Measurements from ENCODE around the gene KCNMA1. TPM values are rescaled to one million over a fixed set of nuclear protein-coding genes. Genes with fewer than 3 reads are reported as not detected.
A peak's percentile ranks its signal among the peaks of the same experiment; 100 is the strongest.
"Not testable (repeated sequence)": the region's sequence is repeated elsewhere in the genome, so short reads cannot be mapped to it uniquely, and the experiment has no call there.

The KCNMA1 gene
- total RNA-seq, 1 experiment from 2014 or later, result not detected

GRCh38 chr10:77537071-77537470, 100.5 kb downstream of the KCNMA1 start:
- no peak for DNase-seq (ENCODE audit: low read depth, low spot score)
- in situ Hi-C loops (cut with HindIII; ENCODE audit: low pct_unique_long_range_greater_than_20kb, low sequenced_read_pairs), result no loop called here

- no peak for DNase-seq (ENCODE audit: low read depth, low spot score)
- in situ Hi-C loops (cut with HindIII; ENCODE audit: low pct_unique_long_range_greater_than_20kb, low sequenced_read_pairs), result no loop called here
These were observed 103.7 kb downstream of the KCNMA1 start for GRCh38 chr10:77533887-77534278.

- DNase-seq (ENCODE audit: low read depth, low spot score), result no peak
- in situ Hi-C loops (cut with HindIII; ENCODE audit: low pct_unique_long_range_greater_than_20kb, low sequenced_read_pairs), result no loop called here
These were observed 104.3 kb downstream of the KCNMA1 start for GRCh38 chr10:77533146-77533886.

- in situ Hi-C loops (cut with HindIII; ENCODE audit: low pct_unique_long_range_greater_than_20kb, low sequenced_read_pairs), result no loop called here
- DNase-seq (ENCODE audit: low read depth, low spot score), result no peak
These were observed 105.5 kb downstream of the KCNMA1 start for GRCh38 chr10:77532068-77532467.

- in situ Hi-C loops (cut with HindIII; ENCODE audit: low pct_unique_long_range_greater_than_20kb, low sequenced_read_pairs), result no loop called here
- peak; percentile 7 for DNase-seq (ENCODE audit: low read depth, low spot score)
These were observed 106.1 kb downstream of the KCNMA1 start for GRCh38 chr10:77531441-77532001.

- in situ Hi-C loops (cut with HindIII; ENCODE audit: low pct_unique_long_range_greater_than_20kb, low sequenced_read_pairs), result no loop called here
- DNase-seq (ENCODE audit: low read depth, low spot score), result no peak
These were observed 107.6 kb downstream of the KCNMA1 start for GRCh38 chr10:77530011-77530410.

DNA sequence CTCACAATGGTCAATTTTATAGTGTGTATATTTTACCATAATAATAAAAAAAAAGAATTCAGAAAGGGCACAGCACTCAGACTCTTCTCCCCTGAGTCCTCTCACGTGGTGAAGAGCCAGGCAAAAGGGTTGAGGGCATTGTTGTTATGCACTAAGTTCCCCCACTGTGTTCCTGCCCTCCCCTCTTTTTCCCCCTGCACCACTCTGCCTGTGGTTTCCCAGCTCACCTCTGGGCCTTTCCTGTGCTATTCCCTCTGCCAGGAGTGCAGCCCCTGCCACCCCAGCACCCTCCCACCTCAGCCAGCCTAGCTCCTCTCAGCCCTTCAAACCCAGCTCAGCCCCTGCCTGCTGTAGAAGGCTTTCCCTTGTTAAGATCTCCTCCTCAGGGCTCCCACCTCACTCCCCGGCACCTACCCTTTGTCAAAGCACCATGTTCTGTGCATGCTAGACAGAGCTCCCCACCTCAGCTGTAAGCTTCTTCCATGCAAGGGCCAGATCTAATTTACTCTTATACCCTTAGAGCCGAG, 108.5 kb downstream of the KCNMA1 start:
- DNase-seq (ENCODE audit: low read depth, low spot score), result no peak
- in situ Hi-C loops (cut with HindIII; ENCODE audit: low pct_unique_long_range_greater_than_20kb, low sequenced_read_pairs), result no loop called here

DNA sequence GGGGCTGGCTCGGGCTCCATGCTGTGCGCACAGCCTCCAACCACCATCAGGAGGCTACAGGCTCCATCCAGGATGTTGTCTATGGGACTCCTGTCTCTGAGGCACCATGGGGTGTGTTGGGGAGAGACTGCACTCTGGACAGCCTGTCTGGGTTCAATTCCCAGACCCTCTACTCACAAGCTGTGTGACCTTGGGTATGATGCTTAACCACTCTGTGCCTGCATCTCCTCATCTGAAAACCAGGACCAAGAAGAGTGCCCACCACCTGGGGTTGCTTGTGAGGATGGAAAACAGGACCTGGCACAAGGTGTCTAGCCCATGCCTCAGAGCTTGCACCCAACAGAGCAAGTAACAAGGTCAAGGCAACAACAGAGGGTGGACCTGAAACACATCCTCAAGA, 109.8 kb downstream of the KCNMA1 start:
- no peak for DNase-seq (ENCODE audit: low read depth, low spot score)
- in situ Hi-C loops (cut with HindIII; ENCODE audit: low pct_unique_long_range_greater_than_20kb, low sequenced_read_pairs), result no loop called here

DNA sequence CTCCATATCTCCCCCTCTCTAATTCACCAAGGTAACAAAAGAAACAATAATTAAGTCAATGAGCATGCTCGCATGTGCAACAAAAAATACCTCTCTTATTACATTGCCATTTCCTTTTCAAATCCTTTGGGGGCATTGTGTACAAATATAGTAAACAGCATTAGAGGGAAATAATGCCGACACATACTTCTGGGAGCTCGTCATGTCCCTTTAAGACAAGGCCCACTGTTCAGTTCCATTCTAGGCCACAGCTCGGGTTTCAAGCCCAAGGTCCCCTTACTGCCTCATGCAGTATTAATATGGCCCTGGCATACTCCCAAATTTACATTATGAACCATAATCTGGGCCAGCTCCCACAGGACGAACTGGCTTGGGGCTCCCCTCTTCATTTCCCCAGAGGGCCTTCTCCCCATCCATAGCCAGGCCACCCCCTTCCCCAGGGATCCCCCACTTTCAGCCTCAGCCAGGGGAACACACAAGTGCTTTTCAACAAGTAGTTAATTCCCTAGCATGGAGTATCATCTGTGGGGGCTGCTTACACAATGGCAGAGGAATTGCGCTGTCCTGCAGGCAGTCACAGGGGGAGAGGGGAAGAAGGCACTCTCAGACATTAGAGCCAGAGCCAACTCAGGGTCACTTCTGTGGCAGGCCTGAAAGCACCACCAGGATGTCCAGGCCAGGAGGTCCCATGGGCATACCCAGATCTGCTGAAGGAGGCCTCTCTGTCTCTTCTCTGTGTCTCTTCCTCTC, 110.6 kb downstream of the KCNMA1 start:
- DNase-seq (ENCODE audit: low read depth, low spot score), result no peak
- in situ Hi-C loops (cut with HindIII; ENCODE audit: low pct_unique_long_range_greater_than_20kb, low sequenced_read_pairs), result no loop called here

DNA sequence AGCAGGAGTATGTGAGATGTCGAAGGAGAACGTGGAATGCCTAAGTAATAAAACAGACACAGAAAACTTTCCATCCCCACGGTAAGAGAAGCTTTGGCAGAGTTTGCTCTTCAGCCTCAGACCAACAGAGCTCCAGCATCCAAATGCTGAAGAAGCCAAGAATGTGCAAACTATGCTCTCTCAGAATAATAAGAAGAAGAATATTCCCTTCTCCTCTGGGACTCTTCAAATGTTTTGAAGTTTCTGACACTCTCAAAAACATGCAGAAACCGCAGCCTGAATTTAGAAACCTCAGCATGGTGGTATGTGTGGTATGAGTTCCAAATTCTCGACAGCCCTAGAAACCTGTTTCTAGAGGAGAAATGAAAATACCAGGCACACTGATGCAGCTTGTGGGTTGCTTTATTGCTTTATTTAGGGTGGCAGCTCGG, 113.3 kb downstream of the KCNMA1 start:
- in situ Hi-C loops (cut with HindIII; ENCODE audit: low pct_unique_long_range_greater_than_20kb, low sequenced_read_pairs), result no loop called here
- no peak for DNase-seq (ENCODE audit: low read depth, low spot score)

- DNase-seq (ENCODE audit: low read depth, low spot score), result no peak
- in situ Hi-C loops (cut with HindIII; ENCODE audit: low pct_unique_long_range_greater_than_20kb, low sequenced_read_pairs), result no loop called here
These were observed 115.3 kb downstream of the KCNMA1 start for GRCh38 chr10:77522268-77522809.

GRCh38 chr10:77520995-77521394, 116.6 kb downstream of the KCNMA1 start:
- in situ Hi-C loops (cut with HindIII; ENCODE audit: low pct_unique_long_range_greater_than_20kb, low sequenced_read_pairs), result no loop called here
- DNase-seq (ENCODE audit: low read depth, low spot score), result no peak

DNA sequence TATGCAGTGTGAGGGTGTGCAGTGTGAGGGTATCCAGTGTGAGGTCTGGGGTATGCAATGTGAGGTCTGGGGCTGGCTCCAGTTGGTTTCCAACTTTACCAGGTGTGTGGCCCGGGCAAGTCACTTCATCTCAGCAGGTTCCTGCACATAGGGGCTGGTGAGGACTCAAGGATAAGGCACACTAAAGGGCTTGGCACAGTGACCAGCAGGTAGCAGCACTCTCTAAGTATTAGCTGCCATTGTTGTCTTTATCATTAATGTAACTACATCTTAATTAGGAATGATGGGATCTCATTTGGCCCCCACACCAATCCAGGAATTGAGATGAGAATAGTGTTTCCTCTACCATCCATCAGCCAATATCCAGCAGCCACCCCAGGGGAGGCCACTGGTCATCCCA, 117.3 kb downstream of the KCNMA1 start:
- in situ Hi-C loops (cut with HindIII; ENCODE audit: low pct_unique_long_range_greater_than_20kb, low sequenced_read_pairs), result no loop called here
- no peak for DNase-seq (ENCODE audit: low read depth, low spot score)

DNA sequence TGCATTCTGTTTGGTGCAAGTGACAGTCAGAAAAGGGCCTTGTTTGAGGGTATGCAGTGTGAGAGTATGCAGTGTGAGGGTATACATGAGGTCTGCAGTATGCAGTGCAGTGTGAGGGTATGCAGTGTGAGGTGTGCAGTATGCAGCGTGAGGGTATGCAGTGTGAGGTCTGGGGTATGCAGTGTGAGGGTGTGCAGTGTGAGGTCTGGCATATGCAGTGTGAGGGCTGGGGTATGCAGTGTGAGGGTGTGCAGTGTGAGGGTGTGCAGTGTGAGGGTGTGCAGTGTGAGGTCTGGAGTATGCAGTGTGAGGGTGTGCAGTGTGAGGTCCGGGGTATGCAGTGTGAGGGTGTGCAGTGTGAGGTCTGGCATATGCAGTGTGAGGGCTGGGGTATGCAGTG, 117.8 kb downstream of the KCNMA1 start:
- in situ Hi-C loops (cut with HindIII; ENCODE audit: low pct_unique_long_range_greater_than_20kb, low sequenced_read_pairs); DNase-seq (ENCODE audit: low read depth, low spot score): not testable (repeated sequence)

GRCh38 chr10:77518910-77519274, 118.7 kb downstream of the KCNMA1 start:
- in situ Hi-C loops (cut with HindIII; ENCODE audit: low pct_unique_long_range_greater_than_20kb, low sequenced_read_pairs), result no loop called here
- no peak for DNase-seq (ENCODE audit: low read depth, low spot score)

GRCh38 chr10:77518241-77518909, 119.2 kb downstream of the KCNMA1 start:
- in situ Hi-C loops (cut with HindIII; ENCODE audit: low pct_unique_long_range_greater_than_20kb, low sequenced_read_pairs), result no loop called here
- no peak for DNase-seq (ENCODE audit: low read depth, low spot score)

- in situ Hi-C loops (cut with HindIII; ENCODE audit: low pct_unique_long_range_greater_than_20kb, low sequenced_read_pairs), result no loop called here
- no peak for DNase-seq (ENCODE audit: low read depth, low spot score)
These were observed 121.0 kb downstream of the KCNMA1 start for GRCh38 chr10:77516575-77516974.

DNA sequence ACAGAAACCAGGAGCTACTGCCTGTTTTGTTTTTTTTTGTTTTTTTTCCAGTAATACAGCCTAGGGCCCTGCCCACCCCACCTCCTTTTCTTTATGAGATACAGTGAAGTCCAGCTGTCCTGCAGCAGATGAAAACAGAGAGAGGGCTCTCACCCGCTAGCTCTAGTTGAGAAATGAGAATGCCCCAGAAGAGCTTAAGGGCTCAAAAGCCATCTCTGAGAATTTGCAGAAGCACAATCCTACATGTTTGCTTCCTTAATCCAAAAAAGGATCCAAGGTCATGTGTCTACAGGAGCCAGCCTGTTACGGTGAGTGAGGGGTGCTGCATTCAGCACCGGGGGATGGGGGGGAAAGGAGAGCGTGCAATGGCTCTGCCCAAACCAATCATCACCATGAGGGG, 122.7 kb downstream of the KCNMA1 start:
- DNase-seq (ENCODE audit: low read depth, low spot score), result no peak
- in situ Hi-C loops (cut with HindIII; ENCODE audit: low pct_unique_long_range_greater_than_20kb, low sequenced_read_pairs), result no loop called here
